OCI-LY1 (cell line): ENCODE results near the gene FAF1.

Source experiments
- H2AFZ ChIP-seq: fragments of 200-600 bp; sonication (generic), shearing (Covaris generic); 2 replicates; pipeline ENCODE4 v1.6.0; 2014; ENCODE audit warnings: antibody characterized with exemption, mild to moderate bottlenecking, low read length
- H3F3A ChIP-seq: fragments of 200-600 bp; sonication (generic), shearing (Covaris generic); 2 replicates; pipeline ENCODE4 v1.6.0; 2014; ENCODE audit warnings: mild to moderate bottlenecking, antibody characterized with exemption, low read length, moderate library complexity; ENCODE audit not compliant: insufficient read depth
- H3K27ac ChIP-seq: fragments of 200-600 bp; sonication (generic); 2 replicates; pipeline ENCODE4 v1.5.1; 2014; ENCODE audit warnings: low read length, mixed run types, mild to moderate bottlenecking, low read depth; ENCODE audit not compliant: poor library complexity, severe bottlenecking
- H3K27me3 ChIP-seq: fragments of 200-600 bp; sonication (generic); 2 replicates; pipeline ENCODE4 v1.6.0; 2014; ENCODE audit warnings: antibody characterized with exemption, mild to moderate bottlenecking, low read length, moderate library complexity; ENCODE audit not compliant: insufficient read depth
- H3K36me3 ChIP-seq: fragments of 200-600 bp; sonication (generic); 2 replicates; pipeline ENCODE4 v1.6.1; 2014; ENCODE audit warnings: mild to moderate bottlenecking, antibody characterized with exemption, low read length, moderate library complexity, mixed read lengths; ENCODE audit not compliant: insufficient read depth
- H3K4me1 ChIP-seq: fragments of 200-600 bp; sonication (generic); 2 replicates; pipeline ENCODE4 v1.5.1; 2014; ENCODE audit warnings: mild to moderate bottlenecking, low read length, moderate library complexity; ENCODE audit not compliant: insufficient read depth, severe bottlenecking
- H3K4me2 ChIP-seq: fragments of 200-600 bp; sonication (generic), shearing (Covaris generic); 2 replicates; pipeline ENCODE4 v1.6.1; 2014; ENCODE audit warnings: low read length
- H3K4me3 ChIP-seq: fragments of 200-600 bp; sonication (generic); 2 replicates; pipeline ENCODE4 v1.5.1; 2014; ENCODE audit warnings: low read length, low read depth, mild to moderate bottlenecking, mixed read lengths; ENCODE audit not compliant: poor library complexity, severe bottlenecking
- H3K79me2 ChIP-seq: fragments of 200-600 bp; shearing (Covaris generic); 2 replicates; pipeline ENCODE4 v1.6.1; 2016; ENCODE audit warnings: mixed run types, low read length, mixed read lengths; ENCODE audit not compliant: insufficient read depth
- H3K9ac ChIP-seq: fragments of 200-600 bp; sonication (generic), shearing (Covaris generic); 2 replicates; pipeline ENCODE4 v1.6.1; 2014; ENCODE audit warnings: mild to moderate bottlenecking, low read length, mixed read lengths
- H3K9me2 ChIP-seq: fragments of 200-600 bp; sonication (generic), shearing (Covaris generic); 2 replicates; pipeline ENCODE4 v1.6.1; 2014; ENCODE audit warnings: low read depth, mild to moderate bottlenecking, low read length, mixed read lengths
- H3K9me3 ChIP-seq: fragments of 200-600 bp; shearing (Covaris generic); 2 replicates; pipeline ENCODE4 v1.6.1; 2014; ENCODE audit warnings: low read length, mixed read lengths
- H4K20me1 ChIP-seq: fragments of 200-600 bp; sonication (generic), shearing (Covaris generic); 2 replicates; pipeline ENCODE4 v1.6.0; 2016; ENCODE audit warnings: mild to moderate bottlenecking, low read length; ENCODE audit not compliant: insufficient read depth
- CTCF ChIP-seq: fragments of 200-600 bp; sonication (generic), shearing (Covaris generic); IDR thresholded peaks from 2 replicates; pipeline ENCODE4 v1.5.1; 2017; ENCODE audit warnings: mild to moderate bottlenecking, antibody characterized with exemption, low read length, moderate library complexity, mixed read lengths
- EZH2 ChIP-seq: fragments of 200-600 bp; sonication (generic), shearing (Covaris generic); IDR thresholded peaks from 2 replicates; pipeline ENCODE4 v1.8.0; 2017; ENCODE audit warnings: borderline replicate concordance, mixed run types, mild to moderate bottlenecking, antibody characterized with exemption, low read length, moderate library complexity, mixed read lengths

FAF1 gene

GRCh38 chr1:50609508-50609907 lies 350.6 kb downstream of the FAF1 start:
- no peaks in the 10 kb centered on the region for H3K9me2 ChIP-seq

DNA sequence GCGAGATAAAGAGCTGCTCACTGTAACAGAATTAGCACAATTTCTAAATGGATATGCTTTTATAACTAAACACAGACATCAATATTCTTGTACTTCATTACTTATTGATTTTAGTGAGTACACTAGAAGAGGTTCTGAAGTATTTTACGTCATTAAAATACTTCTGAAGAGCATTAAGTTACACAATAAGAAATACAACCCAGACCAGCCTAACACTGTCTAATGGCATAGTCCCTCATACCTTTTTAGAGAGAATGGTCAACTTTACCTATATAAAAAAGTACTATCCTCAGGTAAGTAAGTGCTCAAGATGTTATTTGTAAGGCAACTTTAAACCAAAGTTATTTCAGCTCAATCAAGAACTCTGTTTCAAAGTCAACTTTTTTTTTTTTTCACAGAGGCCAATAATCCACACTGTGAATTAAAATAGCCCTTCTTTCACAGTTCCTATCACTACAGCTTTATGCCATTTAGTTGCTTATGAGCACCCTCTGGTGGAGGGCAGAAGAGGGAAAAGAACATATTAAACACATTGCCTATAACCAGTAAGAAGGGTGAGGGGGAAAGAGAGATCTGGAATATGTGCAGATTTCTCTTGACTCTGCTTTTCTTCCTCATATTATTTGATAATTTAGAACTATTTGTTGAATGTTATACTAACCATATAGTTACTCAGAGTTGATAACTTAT lies 354.7 kb downstream of the FAF1 start:
- H3K9me2 ChIP-seq: no peaks in the 10 kb centered on the region
- no peaks in the 10 kb centered on the region; the same call in 1 of the 2 replicates for H3F3A ChIP-seq
- H3K9ac ChIP-seq: no peak overlapping the region
- H3K4me2 ChIP-seq: no peak overlapping the region
- no peak overlapping the region for H3K4me3 ChIP-seq
- no peaks in the 10 kb centered on the region for H4K20me1 ChIP-seq
- no peaks in the 10 kb centered on the region for H3K36me3 ChIP-seq
- H3K79me2 ChIP-seq: no peaks in the 10 kb centered on the region
- peaks cover 11% of the 10 kb centered on the region for H3K4me1 ChIP-seq
- H3K27me3 ChIP-seq: no peaks in the 10 kb centered on the region
- TF ChIP-seq CTCF: peak; percentile 78
- TF ChIP-seq EZH2: no peak
- no peaks in the 10 kb centered on the region for H3K9me3 ChIP-seq
- no peak overlapping the region for H2AFZ ChIP-seq
- no peak overlapping the region for H3K27ac ChIP-seq

More at GRCh38 chr1:50609508-50609907, 350.6 kb downstream of the FAF1 start:
- no peak overlapping the region for H2AFZ ChIP-seq
- H3K4me3 ChIP-seq: no peak overlapping the region
- TF ChIP-seq CTCF (no peak), EZH2 (no peak)
- H3K27ac ChIP-seq: peak overlapping the region; percentile 89
- no peaks in the 10 kb centered on the region for H3K9me3 ChIP-seq
- no peak overlapping the region for H3K4me2 ChIP-seq
- H3F3A ChIP-seq: no peaks in the 10 kb centered on the region; the same call in 1 of the 2 replicates
- no peak overlapping the region for H3K9ac ChIP-seq
- H3K27me3 ChIP-seq: no peaks in the 10 kb centered on the region
- H4K20me1 ChIP-seq: no peaks in the 10 kb centered on the region
- H3K4me1 ChIP-seq: peaks cover 39% of the 10 kb centered on the region
- no peaks in the 10 kb centered on the region for H3K36me3 ChIP-seq
- no peaks in the 10 kb centered on the region for H3K79me2 ChIP-seq

DNA sequence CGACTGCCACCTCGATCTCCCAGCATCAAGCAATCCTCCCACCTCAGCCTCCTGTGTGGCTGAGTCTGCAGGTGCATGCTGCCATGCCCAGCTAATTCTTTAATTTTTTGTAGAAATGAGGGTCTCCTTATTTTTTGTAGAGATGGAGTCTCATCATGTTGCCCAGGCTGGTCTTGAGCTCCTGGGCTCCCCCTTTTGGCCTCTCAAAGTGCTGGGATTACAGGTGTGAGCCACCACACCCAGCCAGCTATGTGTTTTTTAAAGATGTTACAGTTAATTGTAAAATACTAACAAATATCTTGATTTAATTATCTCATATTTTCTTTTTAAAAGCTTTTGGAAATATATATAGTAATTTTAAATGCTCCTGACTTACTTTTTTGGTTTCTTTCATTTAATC lies 355.5 kb downstream of the FAF1 start:
- Histone ChIP-seq H3F3A (no peaks in the 10 kb centered on the region; the same call in 1 of the 2 replicates), H3K4me1 (peaks cover 9% of the 10 kb centered on the region), H3K36me3 (no peaks in the 10 kb centered on the region), H3K9me2 (no peaks in the 10 kb centered on the region), H3K27me3 (no peaks in the 10 kb centered on the region), H3K4me3 (no peak overlapping the region), H4K20me1 (no peaks in the 10 kb centered on the region), H2AFZ (no peak overlapping the region), H3K9me3 (no peaks in the 10 kb centered on the region), H3K27ac (no peak overlapping the region), H3K4me2 (no peak overlapping the region), H3K9ac (no peak overlapping the region), H3K79me2 (no peaks in the 10 kb centered on the region)
- TF ChIP-seq CTCF (no peak), EZH2 (no peak)
